Hepatocyte (in vitro differentiated cells): Measurements from ENCODE around the gene GNAI2. TPM values are rescaled to one million over a fixed set of nuclear protein-coding genes. Genes with fewer than 3 reads are reported as not detected.
A peak's percentile ranks its signal among the peaks of the same experiment; 100 is the strongest.

Experiments used
- DNase-seq: peaks from one replicate; pipeline ENCODE4 v3.0.0-alpha.2; 2016; ENCODE audit warnings: low spot score
- H2AFZ ChIP-seq: fragments of 200-600 bp; sonication (generic); 2 replicates; pipeline ENCODE4 v1.6.0; 2016; ENCODE audit warnings: antibody characterized with exemption, mild to moderate bottlenecking
- H3K27ac ChIP-seq: fragments of 200-600 bp; sonication (generic); 2 replicates; pipeline ENCODE4 v1.5.1; 2016; ENCODE audit warnings: mild to moderate bottlenecking
- H3K27me3 ChIP-seq: fragments of 200-600 bp; sonication (generic); 2 replicates; pipeline ENCODE4 v1.6.1; 2016
- H3K36me3 ChIP-seq: fragments of 200-600 bp; sonication (generic); replicated peaks from 2 replicates; pipeline ENCODE4 v1.5.1; 2016; ENCODE audit warnings: low read depth; ENCODE audit not compliant: insufficient read depth
- H3K4me1 ChIP-seq: fragments of 200-600 bp; sonication (generic); 2 replicates; pipeline ENCODE4 v1.5.1; 2016; ENCODE audit warnings: mild to moderate bottlenecking, moderate library complexity; ENCODE audit not compliant: insufficient read depth
- H3K4me2 ChIP-seq: fragments of 200-600 bp; sonication (generic); 2 replicates; pipeline ENCODE4 v1.6.0; 2016
- H3K4me3 ChIP-seq: fragments of 200-600 bp; sonication (generic); 2 replicates; pipeline ENCODE4 v1.5.1; 2016; ENCODE audit warnings: mild to moderate bottlenecking
- H3K79me2 ChIP-seq: fragments of 200-600 bp; sonication (generic); 2 replicates; pipeline ENCODE4 v1.6.0; 2017; ENCODE audit warnings: mild to moderate bottlenecking
- H3K9me2 ChIP-seq: fragments of 200-600 bp; sonication (generic); replicated peaks from 2 replicates; pipeline ENCODE4 v1.6.0; 2017; ENCODE audit warnings: mild to moderate bottlenecking; ENCODE audit not compliant: insufficient read depth
- H3K9me3 ChIP-seq: fragments of 200-600 bp; sonication (generic); 2 replicates; pipeline ENCODE4 v1.5.1; 2016; ENCODE audit warnings: low read depth, mild to moderate bottlenecking
- H4K20me1 ChIP-seq: fragments of 200-600 bp; sonication (generic); 2 replicates; pipeline ENCODE4 v1.6.0; 2016; ENCODE audit warnings: mild to moderate bottlenecking; ENCODE audit not compliant: insufficient read depth, poor library complexity, severe bottlenecking
- CTCF ChIP-seq: fragments of 200-600 bp; sonication (generic); IDR thresholded peaks from 2 replicates; pipeline ENCODE4 v1.5.1; 2016; ENCODE audit warnings: antibody characterized with exemption, mild to moderate bottlenecking; ENCODE audit not compliant: poor library complexity
- EZH2 ChIP-seq: fragments of 200-600 bp; sonication (generic); IDR thresholded peaks from 2 replicates; pipeline ENCODE4 v1.6.1; 2016; ENCODE audit warnings: antibody characterized with exemption, mild to moderate bottlenecking, borderline replicate concordance
- EZH2phosphoT487 ChIP-seq: fragments of 200-600 bp; sonication (generic); IDR thresholded peaks from one replicate; pipeline ENCODE4 v1.6.1; 2018; ENCODE audit warnings: antibody characterized with exemption, mild to moderate bottlenecking, low read depth, moderate library complexity; ENCODE audit not compliant: unreplicated experiment, severe bottlenecking
- WGBS: methylation state at CpG from one replicate; pipeline ENCODE4 v1.1.6; 2016; ENCODE audit warnings: low lambda C conversion rate; ENCODE audit errors: missing lambda C conversion rate; 5-methylcytosine and 5-hydroxymethylcytosine counted together
- polyA plus RNA-seq: library from polyadenylated mRNA; unstranded; fragments of >200 nt; fragmentation: Nextera tagmentation; extraction: Ambion mirVana; gene quantifications from 2 replicates; pipeline ENCODE4 v1.2.1, GENCODE V29; 2016
- total RNA-seq: library from RNA; depleted of rRNA; stranded (reverse); fragments of >200 nt; gene quantifications from 2 replicates; pipeline ENCODE4 v1.2.3, GENCODE V29; 2014

The GNAI2 gene
- total and polyA plus RNA-seq, 2 experiments from 2014 or later = 103 to 233 TPM

- Histone ChIP-seq H2AFZ (peak overlapping the region; percentile 37), H3K4me1 (peaks cover 19% of the 10 kb centered on the region), H3K4me2 (peak overlapping the region; percentile 100), H3K27ac (peak overlapping the region; percentile 80), H3K4me3 (peak overlapping the region; percentile 48), H3K27me3 (no peaks in the 10 kb centered on the region), H3K9me3 (no peaks in the 10 kb centered on the region), H3K79me2 (peaks cover 68% of the 10 kb centered on the region), H3K36me3 (no peaks in the 10 kb centered on the region), H3K9me2 (no peaks in the 10 kb centered on the region), H4K20me1 (peaks cover 53% of the 10 kb centered on the region)
- DNase-seq = peak; percentile 87
- TF ChIP-seq CTCF = no peak
- TF ChIP-seq EZH2 = no peak
- TF ChIP-seq EZH2phosphoT487 = no peak
- 10% methylated on average over 31 of the region's 31 CpGs for WGBS
Measured at GRCh38 chr3:50237754-50238548, 1.9 kb downstream of the GNAI2 start.

GRCh38 chr3:50238549-50239026 is 2.6 kb downstream of the GNAI2 start:
- Histone ChIP-seq H3K36me3 (no peaks in the 10 kb centered on the region), H2AFZ (no peak overlapping the region), H3K4me3 (peak overlapping the region; percentile 48), H3K27ac (peak overlapping the region; percentile 80), H3K9me2 (no peaks in the 10 kb centered on the region), H3K27me3 (no peaks in the 10 kb centered on the region), H3K4me1 (peaks cover 19% of the 10 kb centered on the region), H3K4me2 (peak overlapping the region; percentile 100), H4K20me1 (peaks cover 57% of the 10 kb centered on the region), H3K9me3 (no peaks in the 10 kb centered on the region), H3K79me2 (peaks cover 74% of the 10 kb centered on the region)
- DNase-seq = peak; percentile 50
- TF ChIP-seq CTCF (no peak), EZH2phosphoT487 (no peak), EZH2 (no peak)
- WGBS = 88% methylated on average over 7 of the region's 7 CpGs

GRCh38 chr3:50239649-50240048 is 3.6 kb downstream of the GNAI2 start:
- peaks cover 57% of the 10 kb centered on the region for H4K20me1 ChIP-seq
- peaks cover 85% of the 10 kb centered on the region for H3K79me2 ChIP-seq
- H2AFZ ChIP-seq = no peak overlapping the region
- no peak overlapping the region for H3K4me3 ChIP-seq
- peak overlapping the region; percentile 100 for H3K4me2 ChIP-seq
- H3K36me3 ChIP-seq = no peaks in the 10 kb centered on the region
- DNase-seq = no peak
- H3K27me3 ChIP-seq = no peaks in the 10 kb centered on the region
- peaks cover 19% of the 10 kb centered on the region for H3K4me1 ChIP-seq
- H3K9me3 ChIP-seq = no peaks in the 10 kb centered on the region
- TF ChIP-seq EZH2phosphoT487 (no peak), CTCF (no peak), EZH2 (no peak)
- no peak overlapping the region for H3K27ac ChIP-seq
- 71% methylated on average over 4 of the region's 4 CpGs for WGBS
- no peaks in the 10 kb centered on the region for H3K9me2 ChIP-seq
